CD1c-positive myeloid dendritic cell (primary cell): ENCODE data around the gene SLF1.

Experiments
- DNase-seq: peaks from one replicate; pipeline ENCODE4 v3.0.0-alpha.2; 2016; ENCODE audit errors: extremely low spot score

Gene SLF1

DNA sequence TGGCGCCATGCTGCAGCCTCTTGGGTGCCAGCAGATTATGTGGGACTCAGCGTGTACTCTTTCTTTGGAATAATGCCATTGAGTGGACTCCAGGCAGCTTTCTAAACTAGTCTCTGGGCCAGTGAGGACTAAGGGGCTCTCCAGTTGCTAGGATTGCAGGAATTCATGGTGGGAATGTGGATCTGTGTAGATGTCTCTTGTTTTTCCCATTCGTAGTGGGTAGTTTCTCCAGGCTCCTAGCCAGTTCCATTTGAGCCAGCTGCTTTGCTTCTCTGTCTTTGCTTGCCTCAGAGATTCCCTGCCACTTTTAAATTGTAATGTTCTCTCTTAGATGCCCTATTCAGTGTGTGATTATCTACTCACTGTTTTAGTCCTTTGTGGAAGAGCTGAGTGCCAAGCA is 42.6 kb downstream of the SLF1 start:
- no peak for DNase-seq

DNA sequence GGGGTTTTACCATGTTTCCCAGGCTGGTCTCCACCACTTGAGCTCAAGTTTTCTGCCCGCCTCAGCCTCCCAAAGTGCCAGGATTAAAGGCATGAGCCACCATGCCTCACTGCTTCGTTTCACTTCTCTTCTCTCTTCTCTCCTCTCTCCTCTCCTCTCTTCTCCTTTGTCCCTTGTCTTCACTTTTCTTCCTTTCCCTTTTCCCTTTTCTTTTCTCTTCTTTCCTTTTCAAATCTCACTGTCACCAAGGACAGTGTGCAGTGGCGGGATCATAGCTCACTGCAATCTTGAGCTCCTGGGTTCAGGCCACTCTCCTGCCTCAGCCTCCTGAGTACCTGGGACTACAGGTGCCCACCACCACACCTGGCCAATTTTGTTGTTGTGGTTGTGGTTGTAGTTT is 49.5 kb downstream of the SLF1 start:
- DNase-seq: no peak

DNA sequence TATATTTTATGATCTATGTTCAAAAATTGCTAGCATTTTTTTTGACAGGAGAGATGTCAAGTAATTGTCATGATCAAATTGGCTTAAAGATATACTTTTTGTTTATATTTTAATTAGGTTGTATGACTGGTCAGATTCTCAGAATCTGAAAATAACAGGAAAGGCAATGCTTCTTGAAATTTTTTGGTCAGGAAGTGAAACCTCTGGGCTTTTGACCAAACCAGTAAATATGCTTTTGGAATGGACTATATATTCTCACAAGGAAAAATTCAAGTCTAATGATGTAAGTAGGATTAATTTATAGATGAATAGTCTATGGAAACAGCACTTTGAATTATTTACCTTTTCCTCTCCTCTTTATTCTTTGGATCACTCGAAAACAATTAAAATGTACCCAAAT is 52.3 kb downstream of the SLF1 start:
- no peak for DNase-seq

DNA sequence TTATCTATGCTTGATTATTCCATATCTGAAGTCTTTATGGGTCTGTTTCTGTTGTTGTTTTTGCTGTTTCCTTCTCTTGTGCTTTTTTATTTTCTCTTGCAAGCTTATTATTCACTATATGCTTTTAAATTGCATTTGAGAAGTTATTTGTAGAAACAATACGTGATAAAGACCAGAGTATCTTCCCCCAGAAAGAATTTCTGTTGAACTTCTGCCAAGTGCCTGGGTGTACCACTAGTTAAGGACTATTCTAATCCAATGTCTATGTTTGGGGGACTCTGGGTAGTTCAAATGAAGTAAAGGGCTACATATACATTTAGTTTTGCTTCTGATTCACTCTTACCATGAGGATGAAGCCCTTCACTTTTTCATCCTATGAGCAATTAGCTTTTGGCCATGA is 54.3 kb downstream of the SLF1 start:
- DNase-seq: no peak

DNA sequence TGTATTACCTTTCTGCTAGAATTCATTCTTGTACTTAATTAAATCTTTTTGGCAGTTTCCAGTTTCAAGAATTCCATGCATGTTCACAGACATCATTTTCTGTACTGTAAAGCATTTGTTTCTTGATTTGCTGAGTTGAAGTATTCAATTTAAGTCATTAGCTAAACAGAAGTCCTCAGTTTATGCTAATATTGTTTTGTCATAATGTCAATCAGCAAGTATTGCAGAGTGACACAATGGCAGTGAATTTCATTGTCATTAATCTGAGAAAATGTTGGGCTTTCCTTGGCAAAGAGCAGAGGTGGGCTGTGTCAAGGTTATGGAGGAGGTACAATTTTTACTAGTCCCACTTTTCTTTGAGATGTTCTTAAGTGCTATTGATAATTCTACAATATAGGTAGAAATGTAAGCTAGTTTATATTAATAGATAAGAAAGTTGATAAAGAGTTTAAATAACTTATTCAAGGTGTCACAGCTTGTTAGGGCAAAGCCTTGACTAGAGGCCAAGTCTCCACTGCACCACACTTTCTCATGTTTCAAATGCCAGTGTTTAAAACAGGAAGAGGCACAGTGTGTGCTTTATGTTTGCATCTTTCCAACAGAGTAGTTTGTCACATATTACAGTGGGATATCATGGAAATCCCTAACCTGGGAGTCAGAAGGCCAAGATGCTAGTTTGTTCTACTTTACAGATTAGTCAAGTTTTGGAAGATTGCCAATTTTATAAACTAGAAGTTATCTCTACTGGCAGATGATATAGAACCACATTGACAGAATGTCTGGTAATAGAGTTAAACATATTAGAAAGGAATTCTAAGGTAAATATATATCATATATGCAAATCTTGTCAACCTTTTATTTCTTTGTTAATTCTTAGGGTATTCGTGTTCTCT is 56.3 kb downstream of the SLF1 start:
- DNase-seq: no peak

DNA sequence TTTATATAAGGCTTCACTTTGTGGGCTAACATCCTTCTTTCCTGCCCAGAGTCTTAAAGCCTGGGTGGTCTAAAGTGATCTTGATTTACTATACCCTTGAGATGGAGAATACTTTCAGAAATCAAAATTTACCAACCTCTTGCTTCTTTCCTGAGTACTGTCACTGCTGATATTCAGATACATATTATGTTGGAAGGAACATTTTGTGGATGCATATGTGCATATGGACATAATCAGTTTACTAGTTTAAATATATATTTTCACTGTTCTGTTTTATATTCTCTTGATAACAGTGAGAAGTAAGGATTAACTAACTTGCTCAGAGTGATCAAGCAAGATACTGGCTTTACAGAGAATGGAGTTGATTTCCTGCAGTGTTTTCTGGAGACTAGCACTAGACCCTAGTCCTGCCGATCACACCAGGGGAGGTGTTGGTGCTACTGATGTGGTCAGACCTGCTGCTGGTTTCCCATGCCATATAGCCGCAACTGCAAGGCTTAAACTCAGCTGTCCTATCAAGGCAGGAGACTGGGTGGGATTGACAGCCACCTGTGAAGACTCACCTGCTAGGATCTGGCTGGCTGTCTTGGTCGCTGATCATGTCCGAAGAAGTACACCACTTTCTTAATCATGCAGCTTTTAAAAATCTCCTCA is 57.6 kb downstream of the SLF1 start:
- no peak for DNase-seq

DNA sequence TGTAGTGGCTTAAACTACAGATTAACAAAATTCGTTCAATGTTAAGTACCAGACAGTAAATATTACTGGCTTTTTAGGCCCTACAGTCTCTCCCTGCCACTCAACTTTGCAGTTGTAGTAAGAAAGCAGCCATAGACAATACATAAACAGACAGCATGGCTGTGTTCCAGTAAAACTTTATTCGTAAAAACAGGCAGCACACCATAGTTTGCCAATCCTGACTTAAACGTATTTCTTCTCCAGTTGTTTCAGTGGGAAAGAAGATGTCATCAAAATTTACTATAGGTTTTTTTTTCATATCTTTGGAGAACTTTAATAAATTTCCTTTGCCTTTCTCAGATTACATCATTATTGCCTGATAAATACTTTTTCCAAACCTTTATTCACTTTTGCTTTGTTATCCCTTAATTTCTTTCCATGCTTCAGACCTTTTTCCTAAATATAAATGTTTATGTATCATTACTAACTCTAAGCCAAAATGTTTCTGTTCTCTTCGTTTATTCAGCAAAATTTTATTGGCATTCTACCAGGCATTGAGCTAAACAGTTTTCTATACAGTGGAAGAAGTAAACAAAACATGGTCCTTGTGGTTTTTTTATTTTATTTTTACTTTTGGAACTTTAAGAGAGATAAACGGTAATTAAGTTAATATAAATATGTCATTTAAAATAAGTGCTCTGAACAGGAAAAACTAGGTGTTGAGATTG is 64.5 kb downstream of the SLF1 start:
- no peak for DNase-seq

DNA sequence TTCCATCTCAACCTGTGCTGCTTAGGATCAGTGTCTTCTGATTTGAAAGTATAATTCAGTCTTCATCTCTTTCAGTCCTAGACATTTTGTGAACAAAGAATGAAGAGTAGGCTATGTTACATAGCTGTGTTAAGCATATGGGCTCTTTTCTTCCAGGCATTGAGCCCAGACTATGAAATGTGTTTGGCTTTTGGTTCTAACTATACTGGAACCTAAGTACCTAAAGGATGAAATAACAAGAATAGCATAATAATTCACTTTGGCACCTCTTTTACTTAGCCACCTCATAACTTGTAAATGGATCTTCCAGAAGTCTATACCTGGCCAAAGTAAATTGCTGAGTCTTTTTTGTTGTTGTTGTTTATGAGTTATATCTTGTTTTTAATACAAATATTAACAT is 71.4 kb downstream of the SLF1 start:
- DNase-seq: no peak

DNA sequence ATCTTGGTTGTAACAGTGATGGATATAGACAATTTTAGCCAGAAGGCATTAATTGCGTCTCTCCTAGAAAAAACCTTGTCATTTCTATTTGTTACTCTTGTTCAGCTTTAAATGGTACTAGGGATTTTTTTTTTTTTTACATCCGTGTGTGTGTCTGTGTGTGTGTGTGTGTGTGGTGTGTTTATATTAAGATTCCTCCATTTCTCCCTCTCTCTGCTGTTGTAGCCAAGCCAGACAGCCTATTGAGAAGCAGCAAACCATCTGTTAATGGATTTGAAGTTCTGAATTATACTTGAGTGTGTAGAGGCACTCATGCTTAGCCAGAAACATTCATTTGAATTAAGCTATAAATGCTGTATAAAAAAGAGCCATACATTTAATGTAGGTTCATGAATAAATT is 72.3 kb downstream of the SLF1 start:
- no peak for DNase-seq

DNA sequence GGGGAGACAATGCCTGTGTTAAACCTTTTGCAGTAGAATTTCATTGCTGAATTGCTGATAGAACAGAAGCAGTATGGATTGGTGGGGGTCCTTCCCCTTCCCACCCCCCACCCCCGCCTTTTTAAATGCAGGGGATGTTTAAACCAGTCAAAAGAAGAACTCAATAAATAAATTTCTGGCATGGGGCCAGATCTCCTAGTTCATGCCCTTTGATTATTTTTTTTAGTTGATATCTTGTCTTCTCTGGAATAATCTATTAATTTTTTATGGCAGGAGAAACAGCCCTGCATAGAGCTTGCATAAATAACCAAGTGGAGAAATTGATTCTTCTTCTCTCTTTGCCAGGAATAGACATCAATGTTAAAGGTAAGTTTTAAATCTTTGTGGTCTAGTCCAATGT is 72.8 kb downstream of the SLF1 start:
- no peak for DNase-seq

DNA sequence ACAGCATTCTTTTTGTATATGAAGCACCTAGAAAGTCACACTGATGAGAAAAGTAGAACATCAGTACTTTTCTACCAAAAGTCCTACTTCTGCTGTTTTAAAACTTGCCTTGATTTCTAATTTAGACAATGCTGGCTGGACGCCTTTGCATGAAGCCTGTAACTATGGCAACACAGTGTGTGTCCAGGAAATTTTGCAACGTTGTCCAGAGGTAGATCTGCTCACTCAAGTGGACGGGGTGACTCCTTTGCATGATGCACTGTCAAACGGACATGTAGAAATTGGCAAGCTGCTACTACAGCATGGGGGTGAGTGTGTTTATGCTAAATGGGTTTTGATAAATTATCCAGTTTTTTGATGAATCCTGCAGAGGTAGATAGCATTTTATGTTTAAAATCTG is 73.5 kb downstream of the SLF1 start:
- DNase-seq: no peak

DNA sequence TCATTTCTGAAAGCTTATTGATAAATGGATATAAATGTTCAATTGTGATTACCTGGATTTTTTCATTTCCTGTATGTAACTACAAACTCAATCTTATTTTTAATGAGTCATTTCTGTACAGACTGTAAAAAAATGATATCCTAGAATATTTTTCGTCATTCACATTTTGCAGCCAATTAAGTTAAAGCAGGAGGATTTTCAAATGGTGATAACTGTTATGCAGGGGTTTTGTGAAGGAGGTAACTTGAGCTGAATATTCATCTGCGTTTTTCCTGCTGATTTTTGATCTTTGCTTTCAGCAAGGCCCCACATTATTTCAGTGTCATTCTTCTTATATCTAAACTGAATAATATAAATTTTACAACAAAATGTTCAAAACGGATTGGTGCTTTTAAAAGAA is 74.1 kb downstream of the SLF1 start:
- DNase-seq: no peak

DNA sequence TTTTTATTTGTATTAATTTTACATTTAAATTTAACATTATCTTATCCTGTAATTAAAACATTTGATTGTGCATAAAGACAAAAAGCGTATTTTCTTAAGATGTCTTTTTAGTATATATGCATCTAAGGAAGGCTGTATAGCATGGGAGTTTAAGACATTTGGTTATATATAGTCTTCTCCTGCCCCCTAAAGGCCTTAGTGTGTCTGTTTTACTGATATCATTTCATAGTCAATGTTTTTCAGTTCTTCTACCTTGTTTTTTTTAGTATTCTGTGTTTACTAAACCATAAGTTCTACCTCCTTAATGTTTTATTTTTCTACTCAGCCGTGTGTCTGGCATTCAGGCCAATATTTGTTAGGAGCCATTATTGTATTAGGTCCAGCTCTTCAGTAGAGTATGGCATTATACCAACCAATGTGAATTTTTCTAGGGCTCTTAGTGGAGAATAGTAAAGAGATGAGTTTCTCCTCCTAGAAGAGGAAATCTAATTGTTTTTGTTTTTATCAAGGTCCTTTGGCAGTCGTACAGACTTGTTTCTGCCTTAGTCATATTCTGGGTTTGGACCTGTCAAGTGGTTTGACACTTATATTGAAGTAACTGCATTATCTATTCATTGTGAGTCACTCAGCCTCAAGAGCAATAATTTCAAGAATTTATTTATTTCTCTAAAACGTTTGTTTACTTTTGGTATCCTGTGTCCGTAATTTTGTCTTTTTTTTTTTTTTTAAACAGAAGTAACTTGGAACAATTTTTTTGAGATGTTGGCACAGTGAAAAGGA is 74.8 kb downstream of the SLF1 start:
- DNase-seq: peak; percentile 45

DNA sequence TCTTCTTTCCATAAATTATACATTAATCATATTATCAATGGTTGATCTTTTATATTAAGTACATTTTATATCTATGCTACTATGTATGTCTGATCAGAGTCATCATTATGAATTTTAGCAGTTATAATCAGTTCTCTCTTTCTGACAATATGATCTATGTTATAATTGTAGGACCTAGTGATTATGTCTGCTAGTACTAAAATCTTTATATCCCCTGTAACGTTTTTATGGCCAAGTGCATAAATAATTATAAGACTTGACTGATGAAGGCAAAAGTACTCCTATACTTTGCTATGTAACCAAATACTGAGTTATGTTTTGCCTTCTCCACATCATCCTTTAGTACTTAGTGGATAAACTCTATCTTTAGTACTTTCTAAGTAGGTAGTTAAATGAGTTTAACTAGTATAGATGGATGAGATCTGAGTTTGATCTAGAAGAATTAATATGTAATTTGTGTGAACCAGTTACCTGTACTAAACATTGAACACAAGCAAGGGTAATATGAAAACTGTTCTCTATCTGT is 75.4 kb downstream of the SLF1 start:
- DNase-seq: no peak

DNA sequence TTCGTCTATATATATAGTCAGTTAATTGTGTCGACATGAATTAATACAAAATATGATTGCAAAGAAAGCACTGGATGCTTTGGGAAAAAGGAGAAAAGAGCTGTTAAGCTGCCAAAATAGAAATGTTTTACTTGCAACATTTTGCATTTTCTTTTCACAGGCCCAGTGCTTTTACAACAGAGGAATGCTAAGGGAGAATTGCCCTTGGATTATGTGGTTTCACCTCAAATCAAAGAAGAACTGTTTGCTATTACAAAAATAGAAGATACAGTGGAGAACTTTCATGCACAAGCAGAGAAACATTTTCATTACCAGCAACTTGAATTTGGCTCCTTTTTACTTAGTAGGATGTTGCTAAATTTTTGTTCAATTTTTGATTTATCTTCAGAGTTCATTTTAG is 76.2 kb downstream of the SLF1 start:
- DNase-seq: no peak

DNA sequence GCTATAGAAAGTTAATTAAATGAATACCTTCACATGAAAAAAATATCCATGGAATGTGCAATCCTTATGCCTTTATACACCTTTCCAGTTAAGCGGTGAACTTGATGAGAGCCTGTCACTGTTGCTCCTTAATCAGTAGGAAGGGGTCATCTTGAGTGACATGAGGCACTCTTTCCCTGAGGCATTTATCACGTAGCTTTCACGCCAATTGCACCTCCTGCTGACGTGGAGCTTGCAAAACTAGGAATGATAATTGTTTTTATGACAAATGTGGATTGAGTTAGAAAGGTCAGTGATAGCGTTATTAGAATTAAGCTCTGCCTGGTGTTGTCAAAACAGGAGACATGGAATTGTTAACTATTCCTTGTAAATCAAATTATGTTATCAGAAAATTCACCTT is 79.7 kb downstream of the SLF1 start:
- no peak for DNase-seq

DNA sequence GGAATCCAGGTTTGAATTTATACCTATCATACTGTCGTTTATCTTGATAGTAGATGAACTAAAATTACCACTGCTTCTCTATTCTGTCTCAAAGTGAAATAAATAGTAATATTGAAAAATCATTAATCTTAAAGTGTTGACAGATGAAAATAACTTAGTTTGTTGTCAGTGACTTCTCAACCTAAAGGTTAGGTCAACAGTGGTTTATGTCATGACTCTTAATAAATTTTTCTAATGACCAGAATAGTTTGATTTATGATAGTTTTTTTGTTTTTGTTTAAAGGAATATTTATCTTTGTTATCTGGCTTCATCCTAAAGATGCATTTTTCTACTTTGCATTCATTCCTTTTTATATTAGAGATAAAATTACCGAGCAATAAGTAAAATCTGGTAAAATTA is 81.1 kb downstream of the SLF1 start:
- DNase-seq: no peak

DNA sequence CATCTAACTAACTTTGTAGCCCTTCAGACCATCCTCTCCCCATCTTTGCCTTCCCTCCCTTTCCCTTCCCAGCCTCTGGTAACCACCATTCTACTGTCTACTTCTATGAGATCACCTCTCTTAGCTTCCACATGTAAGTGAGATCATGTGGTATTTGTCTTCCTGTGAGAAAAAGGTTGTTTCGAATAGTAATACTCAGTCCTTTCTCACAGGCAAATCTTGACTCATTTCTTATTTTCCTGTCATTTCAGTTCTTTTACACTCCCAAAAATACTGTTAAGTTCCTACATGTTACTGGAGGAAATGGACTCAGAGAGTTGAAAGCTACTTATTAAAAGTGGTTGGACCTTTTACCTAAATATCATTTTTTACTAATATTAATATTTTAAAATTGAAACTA is 82.1 kb downstream of the SLF1 start:
- no peak for DNase-seq

DNA sequence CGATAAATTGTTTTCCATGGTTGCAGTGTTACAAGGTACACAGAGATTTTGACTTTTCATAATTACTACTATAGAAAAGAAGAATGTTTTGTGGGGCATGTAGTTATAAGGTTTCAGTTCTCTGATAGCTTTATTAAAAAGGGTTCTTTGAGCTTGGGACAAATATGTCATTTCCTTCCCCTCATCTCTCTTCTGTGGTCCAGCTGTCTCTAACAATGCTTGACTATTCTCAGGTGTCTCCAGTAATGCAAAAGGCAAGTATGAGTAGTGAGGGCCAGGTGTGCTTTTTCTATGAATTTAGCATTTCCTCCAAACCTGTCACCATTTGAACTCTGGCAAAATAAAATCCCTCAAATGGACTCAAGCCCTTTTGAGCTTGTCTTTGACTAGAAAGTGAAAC is 84.3 kb downstream of the SLF1 start:
- no peak for DNase-seq

DNA sequence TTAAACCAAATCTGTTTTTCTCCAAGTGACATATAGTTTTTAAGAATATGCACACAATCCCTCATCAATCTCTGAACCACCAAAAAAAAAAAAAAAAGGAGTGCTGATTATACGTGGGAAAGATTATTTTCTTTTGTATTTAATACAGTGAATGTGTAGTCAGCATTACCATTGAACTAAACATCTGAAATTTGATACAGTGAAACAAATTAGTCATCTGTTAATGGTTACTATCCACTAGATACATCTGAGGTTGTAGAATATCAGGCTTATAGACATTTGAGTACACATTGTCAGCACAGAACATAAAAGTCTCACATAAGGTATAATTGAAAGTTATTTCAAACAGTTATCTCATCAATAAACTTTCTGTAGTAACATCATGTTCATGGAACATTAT is 87.0 kb downstream of the SLF1 start:
- DNase-seq: no peak

DNA sequence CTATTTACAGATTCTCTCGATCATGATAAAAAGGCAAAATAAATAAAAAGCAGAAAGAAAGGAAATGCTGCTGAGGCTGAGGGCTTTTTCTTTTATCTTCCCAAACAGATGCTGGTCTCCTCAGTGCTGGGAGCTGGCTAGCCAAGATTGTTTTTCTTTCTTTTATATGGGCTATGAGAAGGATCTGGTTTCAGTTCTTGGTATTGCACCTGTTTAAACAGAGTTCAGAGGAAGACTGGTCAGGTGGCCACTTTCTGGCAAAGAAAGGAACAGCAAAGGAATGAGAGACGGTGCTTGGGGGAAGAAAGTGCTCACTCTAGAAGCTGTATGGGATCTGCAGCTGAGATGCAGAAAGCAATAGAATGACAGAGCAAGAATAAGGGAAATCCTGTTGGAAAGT is 88.9 kb downstream of the SLF1 start:
- DNase-seq: no peak

DNA sequence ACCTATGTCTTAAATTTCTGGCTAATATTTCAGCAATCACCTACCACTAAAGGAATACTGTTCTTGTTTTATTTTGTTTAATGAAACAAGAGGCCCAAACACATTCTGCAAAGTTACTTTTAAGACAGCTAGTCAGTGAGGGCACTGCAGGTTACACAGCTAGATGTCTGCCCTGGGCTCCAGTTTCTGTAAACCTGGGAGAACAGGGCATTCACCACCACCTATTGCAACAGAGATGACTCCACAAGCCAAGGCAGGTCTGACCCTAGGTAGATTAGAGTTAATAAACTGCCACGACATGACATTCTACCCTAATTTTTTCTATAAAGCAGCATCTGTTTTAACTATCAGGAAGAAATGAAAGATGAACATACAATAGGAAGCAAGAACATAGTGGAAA is 90.8 kb downstream of the SLF1 start:
- no peak for DNase-seq
